ENCODE data around the gene SCN7A. TPM values are rescaled to one million over a fixed set of nuclear protein-coding genes. Genes with fewer than 3 reads are reported as not detected.

SCN7A gene
- 35.4 TPM for total RNA-seq
- long read RNA-seq, full-length matches to known transcripts, result 1 of 4 reads
- long read RNA-seq, partial matches to known transcripts, result 1 of 4 reads
- long read RNA-seq, other reads (novel, unspliced or antisense), result 2 of 4 reads

- peak; percentile 96 for ATAC-seq
- peak; percentile 94 for DNase-seq (ENCODE audit: missing footprints)
- intact Hi-C loops (cut with DNase I), result no loop called here
These were observed at the start of gene SCN7A for GRCh38 chr2:166494140-166494624. Gene SCN7A, minus strand, starts transcription at chr2:166494249. Its CDS starts 16,553 bp downstream, at chr2:166477696.

GRCh38 chr2:166539340-166540162, 45.5 kb upstream of the SCN7A start:
- no peak for DNase-seq (ENCODE audit: missing footprints)
- ATAC-seq, result no peak
- intact Hi-C loops (cut with DNase I), result loop anchor here (10.0 kb wide), 2 partner anchors 675 to 1575 kb away; no protein-coding TSS in a partner anchor

- no peak for DNase-seq (ENCODE audit: missing footprints)
- ATAC-seq, result no peak
- intact Hi-C loops (cut with DNase I), result loop anchor here (10.0 kb wide), 2 partner anchors 679 to 1579 kb away; no protein-coding TSS in a partner anchor
These were observed 42.1 kb upstream of the SCN7A start for GRCh38 chr2:166536111-166536510.

GRCh38 chr2:166521155-166521554, 27.1 kb upstream of the SCN7A start:
- intact Hi-C loops (cut with DNase I), result no loop called here
- no peak for ATAC-seq
- DNase-seq (ENCODE audit: missing footprints), result no peak

- ATAC-seq (no peak), DNase-seq (ENCODE audit: missing footprints) (no peak)
- intact Hi-C loops (cut with DNase I), result no loop called here
These were observed 26.6 kb upstream of the SCN7A start for GRCh38 chr2:166520604-166521003.

- DNase-seq (ENCODE audit: missing footprints), result no peak
- ATAC-seq, result peak; percentile 71
- intact Hi-C loops (cut with DNase I), result loop anchor here (5.0 to 10.0 kb wide), 2 partner anchors 105 to 157 kb away; no protein-coding TSS in a partner anchor
These were observed 25.4 kb upstream of the SCN7A start for GRCh38 chr2:166519391-166519962.

- ATAC-seq (peak; percentile 66), DNase-seq (ENCODE audit: missing footprints) (no peak)
- intact Hi-C loops (cut with DNase I), result loop anchor here (5.0 to 10.0 kb wide), 2 partner anchors 104 to 157 kb away; no protein-coding TSS in a partner anchor
These were observed 24.8 kb upstream of the SCN7A start for GRCh38 chr2:166518634-166519390.

GRCh38 chr2:166517533-166518061, 23.5 kb upstream of the SCN7A start:
- no peak for ATAC-seq
- no peak for DNase-seq (ENCODE audit: missing footprints)
- intact Hi-C loops (cut with DNase I), result loop anchor here (5.0 to 10.0 kb wide), 2 partner anchors 103 to 155 kb away; no protein-coding TSS in a partner anchor

- DNase-seq (ENCODE audit: missing footprints), result no peak
- intact Hi-C loops (cut with DNase I), result loop anchor here (5.0 to 10.0 kb wide), 2 partner anchors 102 to 155 kb away; no protein-coding TSS in a partner anchor
- peak; percentile 59 for ATAC-seq
These were observed 22.8 kb upstream of the SCN7A start for GRCh38 chr2:166516712-166517303.

GRCh38 chr2:166513952-166514351, 19.9 kb upstream of the SCN7A start:
- ATAC-seq (no peak), DNase-seq (ENCODE audit: missing footprints) (no peak)
- intact Hi-C loops (cut with DNase I), result loop anchor here (10.0 kb wide), 1 partner anchor 99 kb away; no protein-coding TSS in a partner anchor

- intact Hi-C loops (cut with DNase I), result no loop called here
- ATAC-seq, result no peak
- no peak for DNase-seq (ENCODE audit: missing footprints)
These were observed 5.2 kb upstream of the SCN7A start for GRCh38 chr2:166499281-166499680.

GRCh38 chr2:166491461-166491860, 2.6 kb downstream of the SCN7A start:
- DNase-seq (ENCODE audit: missing footprints) (no peak), ATAC-seq (no peak)
- intact Hi-C loops (cut with DNase I), result no loop called here

GRCh38 chr2:166487171-166487570, 6.9 kb downstream of the SCN7A start:
- intact Hi-C loops (cut with DNase I), result no loop called here
- no peak for DNase-seq (ENCODE audit: missing footprints)
- ATAC-seq, result peak; percentile 73

- intact Hi-C loops (cut with DNase I), result no loop called here
- ATAC-seq (peak; percentile 87), DNase-seq (ENCODE audit: missing footprints) (no peak)
These were observed 8.4 kb downstream of the SCN7A start for GRCh38 chr2:166485558-166486178.

GRCh38 chr2:166472332-166472731, 21.7 kb downstream of the SCN7A start:
- DNase-seq (ENCODE audit: missing footprints), result no peak
- intact Hi-C loops (cut with DNase I), result no loop called here
- ATAC-seq, result no peak

- no peak for DNase-seq (ENCODE audit: missing footprints)
These were observed 25.7 kb downstream of the SCN7A start for GRCh38 chr2:166468124-166469024.

GRCh38 chr2:166464187-166464586, 29.9 kb downstream of the SCN7A start:
- DNase-seq (ENCODE audit: missing footprints) (no peak), ATAC-seq (no peak)
- intact Hi-C loops (cut with DNase I), result no loop called here

More at GRCh38 chr2:166468124-166469024, 25.7 kb downstream of the SCN7A start:
- no peak for ATAC-seq
- intact Hi-C loops (cut with DNase I), result no loop called here

Measured in Right ventricle myocardium inferior (tissue), 1 donor.